Measurements from ENCODE around the gene LPP.
A peak's percentile ranks its signal among the peaks of the same experiment; 100 is the strongest.
"Not testable (repeated sequence)": the region's sequence is repeated elsewhere in the genome, so short reads cannot be mapped to it uniquely, and the experiment has no call there.

The LPP gene

GRCh38 chr3:188404124-188404523 is 250.2 kb downstream of the LPP start:
- DNase-seq (ENCODE audit: low read depth) = no peak

GRCh38 chr3:188404701-188405100 is 250.7 kb downstream of the LPP start:
- DNase-seq (ENCODE audit: low read depth) = no peak

GRCh38 chr3:188407158-188407880 is 253.4 kb downstream of the LPP start:
- DNase-seq (ENCODE audit: low read depth) = no peak

DNA sequence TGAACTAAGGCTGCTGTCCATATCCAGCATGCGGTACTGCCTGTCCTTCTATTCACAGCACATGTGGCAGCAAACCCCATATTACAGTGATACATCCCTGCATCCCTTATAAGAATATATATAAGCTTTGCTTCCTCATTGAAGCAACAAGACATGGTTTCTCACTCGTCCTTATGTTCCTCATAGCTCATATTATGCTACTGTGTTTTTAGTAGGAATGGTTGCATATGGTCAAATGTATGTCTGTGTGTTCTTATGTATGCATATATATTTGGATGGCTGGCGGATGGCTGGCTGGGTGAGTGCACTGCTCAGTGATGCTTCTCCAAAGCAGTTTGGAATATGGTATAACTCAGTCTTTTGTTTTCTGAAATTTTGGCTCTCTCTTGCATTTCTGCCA is 254.9 kb downstream of the LPP start:
- DNase-seq (ENCODE audit: low read depth) = no peak

DNA sequence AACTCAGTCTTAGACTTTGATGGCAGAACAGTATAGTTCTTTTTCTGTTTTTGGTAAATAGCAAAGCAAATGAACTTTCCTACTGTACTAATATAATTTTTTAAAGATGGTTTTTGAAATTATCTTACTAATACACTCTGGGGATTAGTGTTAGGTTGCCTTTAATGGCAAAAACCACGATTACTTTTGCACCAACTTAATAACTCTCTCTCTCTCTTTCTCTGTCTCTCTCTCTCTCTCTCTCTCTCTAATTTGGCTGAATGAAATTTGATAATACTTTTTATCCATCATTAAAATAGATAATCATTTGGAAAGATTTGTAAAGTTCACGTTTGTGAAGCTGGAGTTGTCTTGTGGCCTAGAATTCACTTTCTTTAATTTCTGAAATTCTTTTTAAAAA is 257.8 kb downstream of the LPP start:
- no peak for DNase-seq (ENCODE audit: low read depth)

- no peak for DNase-seq (ENCODE audit: low read depth)
Observed at GRCh38 chr3:188415196-188415595, 261.2 kb downstream of the LPP start.

DNA sequence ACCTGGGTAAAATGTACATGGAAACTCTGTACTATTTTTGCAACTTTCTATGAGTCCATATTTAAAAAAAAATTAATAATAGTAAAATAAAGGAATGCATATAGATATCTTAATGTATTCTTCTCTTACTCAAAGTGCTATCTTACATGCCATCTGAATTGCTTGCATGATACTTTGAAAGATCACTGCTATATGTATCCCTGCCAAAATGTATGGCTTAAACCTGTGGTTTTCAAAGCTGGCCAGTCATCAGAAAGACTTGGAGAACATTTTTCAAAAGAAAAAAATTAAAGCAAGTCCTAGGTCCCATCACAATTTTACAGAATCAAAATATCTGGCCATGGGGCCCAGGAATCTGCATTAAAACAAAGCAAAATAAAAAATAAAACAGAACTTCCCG is 262.1 kb downstream of the LPP start:
- no peak for DNase-seq (ENCODE audit: low read depth)

GRCh38 chr3:188417271-188417696 is 263.3 kb downstream of the LPP start:
- DNase-seq (ENCODE audit: low read depth) = no peak

- no peak for DNase-seq (ENCODE audit: low read depth)
Observed at GRCh38 chr3:188417766-188418165, 263.8 kb downstream of the LPP start.

DNA sequence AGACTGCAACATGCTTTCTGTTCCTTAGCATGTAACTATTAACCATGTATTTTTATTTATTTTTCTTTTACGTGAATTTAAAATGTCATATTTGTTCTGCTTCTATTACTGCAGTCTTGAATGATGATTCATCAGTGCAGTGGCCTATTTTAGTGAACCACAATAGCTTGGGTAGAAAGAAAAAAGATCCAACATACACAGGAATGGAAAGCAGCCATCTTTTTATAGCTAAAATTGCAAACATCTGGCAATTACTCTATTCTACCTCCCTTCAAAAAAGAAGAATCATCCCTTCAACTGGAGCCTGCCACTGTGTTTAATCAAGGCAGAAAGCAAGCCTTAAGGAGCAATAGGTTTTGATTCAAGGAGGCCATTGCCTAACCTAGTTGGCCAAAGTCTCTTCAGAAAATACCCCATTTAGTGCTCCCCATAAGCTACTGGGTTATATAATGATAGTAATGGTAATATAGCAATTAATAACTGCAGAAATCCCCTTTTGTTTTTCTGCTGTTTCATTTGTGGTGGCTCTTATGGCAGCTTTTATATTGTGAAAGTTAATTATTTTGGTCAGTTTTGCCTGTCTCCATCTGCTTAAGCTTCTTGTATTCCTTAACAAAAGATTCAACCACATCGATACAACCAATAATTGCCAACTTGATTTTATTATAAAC is 267.3 kb downstream of the LPP start:
- no peak for DNase-seq (ENCODE audit: low read depth)

DNA sequence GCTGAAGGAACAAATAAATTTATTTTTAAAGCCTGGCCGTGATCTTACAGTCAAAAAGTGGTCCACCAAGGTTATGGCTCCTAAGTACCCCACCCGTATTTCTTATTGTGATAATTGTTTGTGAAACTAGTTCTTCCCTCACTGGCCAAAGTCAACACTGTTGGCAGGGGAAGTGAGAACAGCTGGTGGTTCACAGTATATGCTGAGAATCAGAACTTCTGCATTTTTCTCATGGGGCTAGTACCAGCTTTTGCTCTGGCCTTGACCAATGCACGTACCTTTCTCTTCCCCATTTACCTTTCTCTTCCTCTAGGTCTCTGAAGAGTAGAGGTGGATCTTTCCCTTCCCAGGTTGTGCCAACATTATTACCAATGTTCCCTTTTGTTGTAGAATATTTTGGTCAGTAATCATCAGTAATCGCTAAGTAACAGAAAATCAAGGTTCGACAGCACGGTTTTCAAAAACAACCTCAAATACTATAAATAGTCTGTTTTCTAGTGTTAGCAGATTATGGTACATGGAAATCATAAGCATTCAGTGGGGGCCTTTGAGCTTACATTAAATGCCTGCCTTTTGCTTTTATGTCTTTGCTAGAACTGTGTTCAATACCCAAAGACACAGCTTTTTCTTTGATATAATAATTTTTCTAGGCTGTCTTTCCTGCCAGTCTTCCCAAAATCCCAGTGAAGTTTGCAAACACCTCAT is 268.0 kb downstream of the LPP start:
- no peak for DNase-seq (ENCODE audit: low read depth)

DNA sequence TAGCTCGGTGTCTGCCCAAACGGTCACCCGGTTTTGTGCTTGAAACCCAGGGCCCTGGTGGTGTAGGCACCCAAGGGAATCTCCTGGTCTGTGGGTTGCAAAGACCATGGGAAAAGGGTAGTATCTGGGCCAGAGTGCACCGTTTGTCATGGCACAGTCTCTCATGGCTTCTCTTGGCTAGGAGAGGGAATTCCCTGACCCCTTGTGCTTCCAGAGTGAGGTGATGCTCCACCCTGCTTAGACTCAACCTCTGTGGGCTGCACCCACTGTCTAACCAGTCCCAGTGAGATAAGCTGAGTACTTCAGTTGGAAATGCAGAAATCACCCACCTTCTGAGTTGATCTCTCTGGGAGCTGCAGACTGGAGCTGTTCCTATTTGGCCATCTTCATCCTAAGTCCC is 274.0 kb downstream of the LPP start:
- not testable (repeated sequence) for DNase-seq (ENCODE audit: low read depth)

- DNase-seq (ENCODE audit: low read depth) = no peak
Observed at GRCh38 chr3:188431040-188431439, 277.1 kb downstream of the LPP start.

DNA sequence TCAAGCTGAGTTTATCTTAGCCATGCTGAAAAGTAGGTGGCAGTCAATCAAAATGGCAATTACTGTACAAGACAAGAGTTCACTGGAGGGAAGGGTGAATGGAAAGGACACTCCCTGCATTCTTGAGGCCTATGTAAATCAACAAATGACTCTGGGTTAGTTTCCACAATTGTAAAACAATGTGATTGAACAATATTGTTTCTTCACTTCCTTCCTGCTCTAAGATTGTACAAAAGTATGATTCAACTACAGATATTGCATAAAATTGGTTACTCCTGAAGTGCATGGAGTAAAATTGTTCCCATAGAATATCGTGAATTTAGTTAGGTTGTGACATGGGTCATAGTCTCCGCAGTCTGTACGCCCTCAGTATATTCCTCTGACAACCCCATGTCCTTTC is 277.6 kb downstream of the LPP start:
- no peak for DNase-seq (ENCODE audit: low read depth)

DNA sequence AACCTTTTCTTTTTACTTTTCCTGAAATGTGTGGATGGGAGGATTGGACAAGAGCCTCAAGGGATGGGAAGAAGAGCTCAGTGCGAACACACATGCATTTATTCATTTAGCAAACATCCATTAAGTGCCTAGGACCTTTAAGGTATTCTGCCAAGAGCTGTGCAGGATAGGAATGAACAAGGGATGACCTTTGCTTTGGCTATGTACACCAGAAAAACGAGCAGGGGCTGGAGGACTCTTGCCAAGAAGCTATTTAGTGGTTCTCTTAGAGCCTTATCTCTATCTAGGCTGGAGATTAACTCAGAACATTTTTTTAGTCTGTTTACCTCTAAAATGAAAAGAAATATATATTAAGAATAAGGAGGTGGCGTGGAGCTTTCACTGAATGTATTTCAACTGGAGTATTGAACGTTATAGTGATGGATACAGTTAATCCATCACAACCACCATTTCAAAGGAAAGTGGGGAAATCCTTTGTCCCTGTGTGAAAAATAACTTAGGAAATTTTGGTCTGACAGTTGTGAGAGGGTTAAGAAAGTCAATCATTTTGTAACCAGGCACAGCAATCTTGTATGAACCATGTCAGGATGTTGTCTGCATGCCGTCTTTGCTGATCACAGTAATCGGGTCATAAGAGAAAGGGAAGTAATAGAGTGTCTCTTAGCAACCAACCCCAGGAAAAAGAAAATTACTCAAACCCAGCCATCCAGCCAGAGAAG is 279.0 kb downstream of the LPP start:
- DNase-seq (ENCODE audit: low read depth) = no peak

- DNase-seq (ENCODE audit: low read depth) = no peak
Observed at GRCh38 chr3:188433521-188434150, 279.7 kb downstream of the LPP start.

DNA sequence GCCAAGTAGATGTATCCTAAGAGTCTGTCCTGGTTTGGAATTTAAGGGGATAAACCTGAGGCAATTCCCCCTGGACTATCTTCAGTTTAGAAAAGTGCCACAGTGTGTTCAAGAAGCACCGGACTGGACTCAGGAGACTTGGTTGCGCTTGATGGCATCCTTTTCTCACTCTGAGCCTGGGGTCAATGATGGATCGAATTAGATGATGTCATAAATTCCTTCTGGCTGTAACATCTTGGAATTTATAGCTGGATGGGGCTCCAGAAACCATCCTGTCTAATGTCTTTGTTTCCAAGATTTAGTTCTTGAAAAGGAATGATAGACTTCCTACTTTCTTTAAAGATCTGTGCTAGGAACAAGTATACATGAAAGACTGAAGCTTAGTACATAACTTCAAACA is 280.6 kb downstream of the LPP start:
- no peak for DNase-seq (ENCODE audit: low read depth)

DNA sequence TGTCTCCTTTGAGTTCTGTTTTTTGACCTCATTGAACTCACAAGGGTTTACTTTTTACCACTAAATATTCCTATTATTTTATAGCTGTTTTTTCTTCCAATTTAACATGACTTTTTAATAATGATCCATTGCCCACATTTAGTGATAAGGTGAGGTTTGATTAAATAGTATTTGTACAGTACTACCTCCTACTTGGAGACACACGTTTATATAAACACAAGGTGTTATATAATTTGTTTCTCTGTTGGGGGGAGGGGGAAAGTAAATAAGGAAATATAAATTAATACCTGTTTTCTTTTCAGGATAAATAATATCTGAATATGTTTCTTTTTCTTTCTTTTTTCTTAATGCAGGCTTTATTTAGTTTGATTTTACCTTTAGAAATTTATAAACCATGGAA is 281.3 kb downstream of the LPP start:
- no peak for DNase-seq (ENCODE audit: low read depth)

DNA sequence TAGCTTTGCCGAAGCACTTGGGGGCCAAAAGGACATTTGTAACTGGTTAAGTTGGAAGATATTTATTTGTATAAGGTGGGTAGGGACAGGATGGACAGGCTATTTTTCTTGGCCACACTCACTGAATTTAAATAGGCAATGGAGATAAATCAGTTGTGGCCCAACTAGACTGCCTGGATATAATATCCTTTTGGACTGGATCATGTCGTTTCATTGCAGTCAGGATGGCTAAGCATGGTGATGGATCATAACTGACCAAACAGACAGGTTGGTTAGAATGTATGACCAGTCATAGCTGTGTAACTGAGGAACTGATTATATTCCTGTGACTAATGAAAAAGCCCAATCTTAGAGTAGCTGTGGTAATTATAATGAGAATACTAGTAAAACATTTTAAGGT is 284.0 kb downstream of the LPP start:
- no peak for DNase-seq (ENCODE audit: low read depth)

DNA sequence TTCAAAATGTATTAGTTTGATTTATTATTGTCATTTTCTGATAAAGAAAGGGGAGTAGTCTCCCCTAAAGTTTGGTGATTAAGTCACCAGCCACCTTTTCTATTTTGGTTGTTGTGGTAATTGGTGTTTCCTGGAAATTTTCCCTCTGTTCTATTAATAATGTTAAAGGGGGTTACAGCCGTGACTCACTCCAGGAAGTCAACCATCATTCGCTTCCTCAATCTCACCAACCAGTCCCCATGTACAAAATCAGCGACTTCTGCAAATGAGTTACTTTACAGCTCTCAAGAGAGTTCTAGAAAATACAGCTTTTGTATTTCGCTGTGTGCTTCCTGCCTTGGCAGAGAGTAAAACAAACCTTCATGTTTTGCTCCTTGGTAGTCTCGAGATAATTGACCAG is 285.1 kb downstream of the LPP start:
- DNase-seq (ENCODE audit: low read depth) = peak; percentile 18

GRCh38 chr3:188440340-188440972 is 286.5 kb downstream of the LPP start:
- no peak for DNase-seq (ENCODE audit: low read depth)

- no peak for DNase-seq (ENCODE audit: low read depth)
Observed at GRCh38 chr3:188442430-188442829, 288.5 kb downstream of the LPP start.

Data from activated gamma-delta T cell treated with anti-CD3 and anti-CD28 coated beads, Interleukin-2, amount 50 U/mL, for 16 hours (primary cell).